Gastroesophageal sphincter (tissue), 4 donors: ENCODE measurements around the gene TTN. TPM values are rescaled to one million over a fixed set of nuclear protein-coding genes. Genes with fewer than 3 reads are reported as not detected.

Experiments used
- ATAC-seq: fragments of 150-250 bp; one replicate; pipeline ENCODE4 v1.9.1; 2016; ENCODE audit warnings: mild to moderate bottlenecking, moderate library complexity
- H3K27ac ChIP-seq, 4 donors: fragments of 200-600 bp; sonication (generic) in 3 of 4; 1 replicate in 3 of 4; 2 replicates in 1 of 4; pipeline ENCODE4 v1.5.1; 2016 to 2019
- H3K27me3 ChIP-seq: fragments of 200-600 bp; sonication (generic); one replicate; pipeline ENCODE4 v1.5.1; 2019
- H3K36me3 ChIP-seq, 2 donors: fragments of 200-600 bp; sonication (generic); one replicate each; pipeline ENCODE4 v1.5.1; 2019; ENCODE audit warnings: control low read depth in 1 of 2
- H3K4me1 ChIP-seq, 3 donors: fragments of 200-600 bp; sonication (generic); 1 replicate in 2 of 3; 2 replicates in 1 of 3; pipeline ENCODE4 v1.5.1; 2016 to 2019; ENCODE audit warnings: control low read depth in 2 of 3
- H3K4me3 ChIP-seq, 2 donors: fragments of 200-600 bp; sonication (generic); one replicate each; pipeline ENCODE4 v1.5.1; 2019; ENCODE audit warnings: mild to moderate bottlenecking in 1 of 2, moderate library complexity in 1 of 2
- H3K9me3 ChIP-seq, 3 donors: fragments of 200-600 bp; sonication (generic); one replicate each; pipeline ENCODE4 v1.5.1; 2017 to 2019; ENCODE audit warnings: control low read depth in 2 of 3
- EP300 ChIP-seq: sonication (generic); formaldehyde crosslinking; IDR thresholded peaks from one replicate; pipeline ENCODE4 v1.6.1; 2017; ENCODE audit warnings: antibody characterized with exemption, mild to moderate bottlenecking
- POLR2A ChIP-seq, 2 donors: fragments of 450-650 bp; IDR thresholded peaks; one replicate each; pipeline ENCODE4 v1.6.1; 2017; ENCODE audit warnings: antibody characterized with exemption in 2 of 2, mild to moderate bottlenecking in 2 of 2, moderate library complexity in 1 of 2
- POLR2AphosphoS5 ChIP-seq: sonication (generic); formaldehyde crosslinking; IDR thresholded peaks from one replicate; pipeline ENCODE4 v1.6.1; 2017; ENCODE audit warnings: antibody characterized with exemption
- WGBS, 2 donors: methylation state at CpG; one replicate each; pipeline ENCODE4 v1.1.5; 2018; ENCODE audit warnings: low coverage in 1 of 2; 5-methylcytosine and 5-hydroxymethylcytosine counted together
- total RNA-seq, 4 donors: library from RNA; depleted of rRNA; stranded (reverse); fragments of >200 nt; gene quantifications; one replicate each; pipeline ENCODE4 v1.1.0, GENCODE V29; 2016
- TF ChIP-seq, protein P1 (sequence below), 4 experiments: fragments of 200-600 bp in 2 of 4; fragments of 450-650 bp in 2 of 4; sonication (generic) in 1 of 4; IDR thresholded peaks; one replicate each; pipeline ENCODE4 v1.5.1; 2017 to 2019; ENCODE audit warnings: antibody characterized with exemption in 4 of 4, mild to moderate bottlenecking in 2 of 4, moderate library complexity in 2 of 4

The TTN gene
- total RNA-seq, 4 donors from 2014 or later = 5.0 to 12.8 (median 8.3) TPM

DNA sequence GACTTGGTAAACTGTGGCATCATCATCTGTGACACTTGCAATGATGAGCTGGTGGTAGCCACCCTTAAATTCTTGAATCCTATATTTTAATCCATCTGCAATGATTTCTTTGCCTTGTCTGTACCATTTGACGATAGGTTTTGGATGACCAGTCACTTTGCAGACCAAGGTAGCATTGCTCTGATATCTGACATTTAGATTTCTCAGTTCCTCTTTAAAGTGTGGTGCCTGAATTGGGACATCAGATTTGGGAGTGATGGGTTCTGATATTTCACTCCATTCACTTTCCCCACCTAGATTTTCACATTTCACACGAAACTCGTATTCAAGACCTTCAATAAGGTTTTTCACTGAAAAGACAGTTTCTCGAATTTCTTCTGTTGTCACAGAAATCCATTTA is 271.2 kb downstream of the TTN start:
- no peaks in the 10 kb centered on the region for H3K4me1 ChIP-seq
- TF ChIP-seq, protein P1, sequence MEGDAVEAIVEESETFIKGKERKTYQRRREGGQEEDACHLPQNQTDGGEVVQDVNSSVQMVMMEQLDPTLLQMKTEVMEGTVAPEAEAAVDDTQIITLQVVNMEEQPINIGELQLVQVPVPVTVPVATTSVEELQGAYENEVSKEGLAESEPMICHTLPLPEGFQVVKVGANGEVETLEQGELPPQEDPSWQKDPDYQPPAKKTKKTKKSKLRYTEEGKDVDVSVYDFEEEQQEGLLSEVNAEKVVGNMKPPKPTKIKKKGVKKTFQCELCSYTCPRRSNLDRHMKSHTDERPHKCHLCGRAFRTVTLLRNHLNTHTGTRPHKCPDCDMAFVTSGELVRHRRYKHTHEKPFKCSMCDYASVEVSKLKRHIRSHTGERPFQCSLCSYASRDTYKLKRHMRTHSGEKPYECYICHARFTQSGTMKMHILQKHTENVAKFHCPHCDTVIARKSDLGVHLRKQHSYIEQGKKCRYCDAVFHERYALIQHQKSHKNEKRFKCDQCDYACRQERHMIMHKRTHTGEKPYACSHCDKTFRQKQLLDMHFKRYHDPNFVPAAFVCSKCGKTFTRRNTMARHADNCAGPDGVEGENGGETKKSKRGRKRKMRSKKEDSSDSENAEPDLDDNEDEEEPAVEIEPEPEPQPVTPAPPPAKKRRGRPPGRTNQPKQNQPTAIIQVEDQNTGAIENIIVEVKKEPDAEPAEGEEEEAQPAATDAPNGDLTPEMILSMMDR (IDR thresholded peaks at IDR 0.05) = no peak
- TF ChIP-seq POLR2A (IDR thresholded peaks at IDR 0.05) (no peak), EP300 (no peak), POLR2AphosphoS5 (no peak)
- H3K27ac ChIP-seq = no peak overlapping the region
- no peaks in the 10 kb centered on the region for H3K9me3 ChIP-seq
- peaks cover 0 to 99% of the 10 kb centered on the region in 2 donors for H3K36me3 ChIP-seq
- no peak for ATAC-seq
- no peak overlapping the region for H3K4me3 ChIP-seq
- 92 to 93% methylated on average over 4 of the region's 4 CpGs for WGBS, 2 donors
- H3K27me3 ChIP-seq = no peaks in the 10 kb centered on the region

DNA sequence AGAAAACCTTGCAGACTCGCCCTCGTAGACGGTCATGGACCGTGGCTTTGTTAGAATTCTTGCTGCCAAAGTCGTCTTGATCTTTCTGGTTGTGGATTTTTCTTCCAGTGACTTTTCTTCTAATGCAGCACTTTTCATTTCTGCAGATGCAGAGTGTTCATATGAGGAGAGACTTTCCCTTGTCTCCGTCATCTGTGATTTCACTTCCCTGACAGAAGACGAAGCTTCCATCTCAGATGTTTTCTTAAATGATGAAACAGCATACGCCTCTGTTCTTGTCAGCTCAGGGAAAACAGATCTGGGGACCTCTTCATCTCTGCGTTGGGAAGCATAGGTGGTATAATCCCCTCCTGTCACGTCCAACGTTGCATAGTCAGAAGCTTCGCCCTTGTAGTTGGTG is 276.1 kb downstream of the TTN start:
- H3K36me3 ChIP-seq = peaks cover 0 to 52% of the 10 kb centered on the region in 2 donors
- no peak for ATAC-seq

DNA sequence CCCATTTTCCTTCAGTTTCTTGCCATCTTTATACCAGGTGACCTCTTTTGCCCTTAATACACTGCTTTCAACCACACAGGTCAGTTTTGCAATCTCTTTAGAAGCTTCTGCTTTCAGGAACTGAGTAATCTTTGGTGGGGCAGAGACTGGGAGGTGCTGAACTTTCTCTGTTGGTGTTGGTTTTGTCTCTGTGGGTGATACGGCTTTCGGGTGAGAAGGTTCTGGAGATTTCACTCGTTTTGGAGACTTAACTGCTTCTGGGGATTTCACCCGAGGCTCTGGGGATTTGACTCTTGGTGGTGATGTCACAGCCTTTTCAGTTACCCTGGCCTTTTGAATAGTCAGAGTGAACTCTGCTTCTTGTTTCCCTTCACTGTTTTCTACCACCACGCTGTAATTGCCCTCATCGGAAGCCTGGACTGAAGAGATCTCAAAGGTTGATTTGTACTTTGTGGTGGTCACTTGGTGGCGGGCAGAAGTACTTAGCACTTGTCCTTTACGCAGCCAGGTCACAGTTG is 276.5 kb downstream of the TTN start:
- H3K9me3 ChIP-seq = no peaks in the 10 kb centered on the region
- 62 to 77% methylated on average over 4 to 6 of the region's 8 CpGs for WGBS, 2 donors
- H3K27ac ChIP-seq = no peak overlapping the region
- TF ChIP-seq EP300 (no peak), POLR2A (IDR thresholded peaks at IDR 0.05) (no peak), POLR2AphosphoS5 (no peak)
- peaks cover 0 to 47% of the 10 kb centered on the region in 2 donors for H3K36me3 ChIP-seq
- H3K27me3 ChIP-seq = no peaks in the 10 kb centered on the region
- ATAC-seq = no peak
- no peak overlapping the region for H3K4me3 ChIP-seq
- no peaks in the 10 kb centered on the region for H3K4me1 ChIP-seq

More for the DNA sequence above, 276.1 kb downstream of the TTN start:
- 95 to 100% methylated on average over 4 to 7 of the region's 12 CpGs for WGBS, 2 donors
- Histone ChIP-seq H3K27me3 (no peaks in the 10 kb centered on the region), H3K27ac (no peak overlapping the region), H3K4me1 (no peaks in the 10 kb centered on the region), H3K4me3 (no peak overlapping the region), H3K9me3 (no peaks in the 10 kb centered on the region)
- TF ChIP-seq, protein P1 (IDR thresholded peaks at IDR 0.05) = no peak
- TF ChIP-seq POLR2A (IDR thresholded peaks at IDR 0.05) (no peak), POLR2AphosphoS5 (no peak), EP300 (no peak)

DNA sequence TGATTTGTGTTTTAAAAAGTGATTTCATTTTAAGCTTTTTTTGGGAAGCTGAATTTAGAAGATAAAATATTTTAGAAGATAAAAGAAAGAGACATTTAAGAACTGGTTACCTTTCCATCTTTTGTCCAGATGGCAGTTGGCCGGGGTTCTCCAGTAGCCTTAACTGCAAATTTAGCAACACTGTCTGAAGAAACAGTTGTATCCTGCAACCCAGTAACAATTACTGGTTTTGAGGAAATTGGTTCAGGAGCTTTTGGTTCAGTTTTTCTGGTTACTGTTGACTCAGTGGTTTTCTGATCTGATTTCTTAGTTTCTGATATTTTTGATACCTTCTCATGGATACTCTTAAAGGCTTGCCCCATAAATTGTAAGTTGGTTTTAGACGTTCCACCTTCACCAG is 277.1 kb downstream of the TTN start:
- no peaks in the 10 kb centered on the region for H3K4me1 ChIP-seq
- H3K4me3 ChIP-seq = no peak overlapping the region
- H3K9me3 ChIP-seq = no peaks in the 10 kb centered on the region
- TF ChIP-seq POLR2A (IDR thresholded peaks at IDR 0.05) = no peak
- no peak for TF ChIP-seq POLR2AphosphoS5
- TF ChIP-seq, protein P1 (IDR thresholded peaks at IDR 0.05) = no peak
- TF ChIP-seq EP300 = no peak
- no peak for ATAC-seq
- WGBS, 2 donors = 78 to 93% methylated on average over 2 of the region's 2 CpGs
- H3K27ac ChIP-seq = no peak overlapping the region
- no peaks in the 10 kb centered on the region for H3K27me3 ChIP-seq
- peaks cover 0 to 41% of the 10 kb centered on the region in 2 donors for H3K36me3 ChIP-seq

DNA sequence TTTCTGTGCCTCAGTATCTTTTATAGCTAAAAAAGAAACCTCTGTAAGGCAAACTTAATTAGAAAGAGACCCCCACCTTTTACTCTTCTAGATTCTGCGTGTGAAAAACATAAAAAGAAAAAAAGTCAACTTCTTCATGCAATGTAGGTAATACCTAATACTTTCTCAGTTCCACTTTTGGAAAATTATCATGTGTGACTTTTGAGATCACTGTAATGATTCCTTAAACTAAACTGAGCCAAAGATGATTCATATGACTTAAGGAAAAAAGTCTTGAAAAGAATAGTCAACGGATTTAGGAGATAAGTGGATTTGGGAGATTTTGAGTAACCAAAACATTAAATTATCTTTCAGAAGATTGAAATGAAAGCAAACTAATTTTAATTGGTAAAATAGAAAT is 278.0 kb downstream of the TTN start:
- Histone ChIP-seq H3K27me3 (no peaks in the 10 kb centered on the region), H3K4me1 (peaks cover 0 to 6% (median 0%) of the 10 kb centered on the region in 3 donors), H3K36me3 (peaks cover 0 to 32% of the 10 kb centered on the region in 2 donors), H3K9me3 (no peaks in the 10 kb centered on the region), H3K27ac (no peak overlapping the region), H3K4me3 (no peak overlapping the region)
- ATAC-seq = no peak
- 62 to 71% methylated on average over 1 to 2 of the region's 2 CpGs for WGBS, 2 donors
- no peak for TF ChIP-seq POLR2A (IDR thresholded peaks at IDR 0.05)
- TF ChIP-seq, protein P1 (IDR thresholded peaks at IDR 0.05) = no peak
- TF ChIP-seq EP300 = no peak
- no peak for TF ChIP-seq POLR2AphosphoS5
